Measurements from ENCODE around the gene NRXN3.

The NRXN3 gene

DNA sequence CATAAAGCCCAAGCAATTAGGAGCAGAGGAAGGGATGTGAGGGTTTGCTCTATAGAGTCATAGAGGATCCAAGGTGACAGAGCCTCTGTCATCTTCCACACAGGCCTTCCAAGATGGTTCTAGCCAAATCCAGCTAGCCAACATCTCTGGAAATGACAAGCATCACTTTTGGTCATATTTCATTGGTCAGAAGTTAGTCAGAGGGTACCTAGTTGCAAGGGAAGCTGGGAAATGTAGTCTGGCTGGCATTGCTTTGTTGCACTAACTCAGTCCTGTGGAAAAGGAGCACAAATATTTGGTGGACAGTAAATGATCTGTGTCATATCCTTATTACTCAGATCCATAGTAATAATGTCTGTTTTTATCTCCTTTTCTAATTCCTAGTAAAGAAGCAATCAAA lies 715.7 kb downstream of the NRXN3 start:
- no peak overlapping the region for H3K4me3 ChIP-seq (ENCODE audit: low read depth, low read length)
- ChIA-PET POLR2A (no interaction called here), CTCF (no interaction called here)
- no peak for DNase-seq (ENCODE audit: low read depth, low spot score)
- no peak for TF ChIP-seq CTCF (IDR thresholded peaks at IDR 0.05; ENCODE audit: insufficient read depth, low read length, missing control alignments)

GRCh38 chr14:78897443-78897842 lies 727.3 kb downstream of the NRXN3 start:
- CTCF ChIA-PET, result no interaction called here

GRCh38 chr14:78902010-78902623 lies 731.9 kb downstream of the NRXN3 start:
- ChIA-PET CTCF (interaction anchor here (0.6 to 2.9 kb wide), 12 partner anchors 11 to 643 kb away, joined by 3 to 12 read pairs (median 4); no protein-coding TSS in a partner anchor), POLR2A (interaction anchor here (0.7 kb wide), 1 partner anchor 144 kb away, joined by 3 read pairs; no protein-coding TSS in a partner anchor)
- peak; percentile 61 for TF ChIP-seq CTCF (IDR thresholded peaks at IDR 0.05; ENCODE audit: insufficient read depth, low read length, missing control alignments)
- peak; percentile 9 for DNase-seq (ENCODE audit: low read depth, low spot score)
- H3K4me3 ChIP-seq (ENCODE audit: low read depth, low read length), result no peak overlapping the region

More at GRCh38 chr14:78897443-78897842, 727.3 kb downstream of the NRXN3 start:
- no peak overlapping the region for H3K4me3 ChIP-seq (ENCODE audit: low read depth, low read length)
- no peak for DNase-seq (ENCODE audit: low read depth, low spot score)
- no peak for TF ChIP-seq CTCF (IDR thresholded peaks at IDR 0.05; ENCODE audit: insufficient read depth, low read length, missing control alignments)
- POLR2A ChIA-PET, result no interaction called here

DNA sequence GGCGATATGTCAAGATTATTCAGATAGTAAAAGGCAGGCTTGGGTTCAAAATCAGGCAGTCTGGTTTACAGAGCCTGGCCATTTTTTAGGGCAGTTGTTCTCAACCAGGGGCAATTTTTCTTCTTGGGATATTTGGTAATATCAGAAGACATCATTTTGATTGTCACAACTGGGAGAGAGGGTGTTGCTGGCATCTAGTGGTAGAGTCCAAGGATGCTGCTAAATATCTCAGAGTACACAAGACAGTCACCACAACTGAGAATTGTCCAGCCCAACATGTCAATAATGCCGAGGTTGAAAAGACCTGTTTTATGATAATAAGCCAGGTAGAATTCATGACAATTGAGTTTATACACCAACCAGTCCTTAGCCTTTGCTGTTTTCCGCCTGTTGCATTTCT lies 733.9 kb downstream of the NRXN3 start:
- no peak for TF ChIP-seq CTCF (IDR thresholded peaks at IDR 0.05; ENCODE audit: insufficient read depth, low read length, missing control alignments)
- no peak for DNase-seq (ENCODE audit: low read depth, low spot score)
- CTCF ChIA-PET, result interaction anchor here (1.9 kb wide), 1 partner anchor 13 kb away, joined by 8 read pairs; no protein-coding TSS in a partner anchor
- H3K4me3 ChIP-seq (ENCODE audit: low read depth, low read length), result no peak overlapping the region
- POLR2A ChIA-PET, result no interaction called here

DNA sequence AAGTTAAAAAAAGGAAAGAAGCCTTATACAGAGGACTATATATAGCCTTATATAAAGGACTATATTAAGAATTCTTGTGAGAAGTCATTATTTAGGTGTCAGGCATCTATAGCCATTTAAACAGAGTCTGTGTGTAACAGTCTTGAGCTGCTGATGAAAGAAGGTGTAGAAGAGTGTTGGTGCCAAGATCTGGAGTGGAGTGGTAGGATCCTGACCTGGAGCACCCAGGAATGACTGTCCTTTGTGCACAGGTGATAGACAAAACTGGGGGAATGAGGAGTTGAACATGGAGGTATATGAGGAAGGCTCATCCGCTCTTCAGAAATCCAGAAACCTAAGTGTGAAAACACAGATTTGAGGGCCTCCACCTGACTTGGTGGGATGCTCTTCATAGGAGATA lies 747.3 kb downstream of the NRXN3 start:
- ChIA-PET POLR2A (no interaction called here), CTCF (interaction anchor here (1.5 kb wide), 1 partner anchor 15 kb away, joined by 4 read pairs; no protein-coding TSS in a partner anchor)
- no peak for TF ChIP-seq CTCF (IDR thresholded peaks at IDR 0.05; ENCODE audit: insufficient read depth, low read length, missing control alignments)
- H3K4me3 ChIP-seq (ENCODE audit: low read depth, low read length), result no peak overlapping the region
- DNase-seq (ENCODE audit: low read depth, low spot score), result no peak

DNA sequence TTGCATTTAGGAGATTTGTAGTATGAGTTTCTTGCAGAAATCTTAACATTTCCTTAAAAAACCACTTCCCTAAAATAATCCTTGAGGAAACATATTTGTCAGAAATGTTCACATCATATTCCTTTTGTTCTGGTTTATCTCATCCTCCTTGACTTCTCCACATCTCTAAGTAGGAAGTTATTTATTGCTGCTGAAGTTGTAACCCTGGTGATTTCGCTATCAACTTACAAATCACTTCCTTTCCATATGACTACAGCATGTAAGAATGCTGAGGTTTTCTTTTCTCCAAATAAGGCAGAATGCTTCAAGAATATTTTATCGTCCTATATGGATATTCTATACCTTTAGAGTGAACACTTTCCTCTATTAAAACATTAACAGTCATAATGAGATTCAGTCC lies 751.7 kb downstream of the NRXN3 start:
- H3K4me3 ChIP-seq (ENCODE audit: low read depth, low read length), result no peak overlapping the region
- no peak for TF ChIP-seq CTCF (IDR thresholded peaks at IDR 0.05; ENCODE audit: insufficient read depth, low read length, missing control alignments)
- ChIA-PET CTCF (interaction anchor here (1.3 kb wide), 1 partner anchor 20 kb away, joined by 3 read pairs; no protein-coding TSS in a partner anchor), POLR2A (no interaction called here)
- peak; percentile 57 for DNase-seq (ENCODE audit: low read depth, low spot score)
